Heart left ventricle (tissue), 13 donors: Measurements from ENCODE around the gene ERGIC1.

ENCODE experiments used
- POLR2A ChIP-seq, 2 donors: fragments of 450-650 bp; IDR thresholded peaks; one replicate each; pipeline ENCODE4 v1.6.1; 2017; ENCODE audit warnings: antibody characterized with exemption in 2 of 2, mild to moderate bottlenecking in 2 of 2, moderate library complexity in 2 of 2
- TF ChIP-seq, protein P1 (sequence below), 12 donors: fragments of 200-600 bp; sonication (generic) in 4 of 12; IDR thresholded peaks; one replicate each; pipeline versions ENCODE4 v1.5.0 to v1.8.0; 2018 to 2022; ENCODE audit warnings: antibody characterized with exemption in 12 of 12, mild to moderate bottlenecking in 5 of 12
- donor health status: ischemic (EF 13 %, LVEDD 7.1; RV severe dilation, severe dysfunction).
- donor health status: DM: no; HTN: yes; CAD: no.
- donor health status: DM: no; HTN: no; CAD: no.
- donor health status: ischemic (EF 25% LVEDD 6.9; RV normal size, moderate dysfunction).
- donor health status: ischemic (EF 25% LVEDD 5.7; RV mildly dilated, moderate dysfunction).
- donor health status: ischemic (EF 35%, LVEDD 5.7; RV mildly dilated, moderate dysfunction).
- donor health status: nonischemic (EF 11% LVEDD 7.7; RV severe dilation, severe dysfunction).
- donor health status: DM: yes; HTN: yes; CAD: no.
- donor health status: PGD.
- donor health status: ischemic (EF 29% LVEDD 5.4; RV normal size, mild dysfunction).
- donor health status: nonischemic (EF 23%, LVEDD 6.1; RV moderate dilation, normal function).

DNA sequence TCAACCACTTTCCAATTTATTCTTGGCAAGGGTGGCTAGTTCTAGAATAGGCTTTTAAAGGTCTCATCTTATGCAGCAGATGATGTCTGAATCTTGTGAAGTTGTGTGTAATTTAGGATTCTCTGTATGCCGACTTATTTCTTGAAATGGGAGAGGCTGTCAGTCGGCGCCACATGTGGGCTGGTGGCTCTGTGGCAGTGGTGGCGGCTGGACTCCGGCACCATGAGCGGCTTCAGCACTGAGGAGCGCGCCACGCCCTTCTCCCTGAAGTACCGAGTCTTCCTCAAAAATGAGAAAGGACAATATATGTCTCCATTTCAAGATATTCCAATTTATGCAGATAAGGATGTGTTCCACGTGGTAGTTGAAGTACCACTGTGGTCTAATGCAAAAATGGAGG lies 141.2 kb downstream of the ERGIC1 start:
- TF ChIP-seq, protein P1, sequence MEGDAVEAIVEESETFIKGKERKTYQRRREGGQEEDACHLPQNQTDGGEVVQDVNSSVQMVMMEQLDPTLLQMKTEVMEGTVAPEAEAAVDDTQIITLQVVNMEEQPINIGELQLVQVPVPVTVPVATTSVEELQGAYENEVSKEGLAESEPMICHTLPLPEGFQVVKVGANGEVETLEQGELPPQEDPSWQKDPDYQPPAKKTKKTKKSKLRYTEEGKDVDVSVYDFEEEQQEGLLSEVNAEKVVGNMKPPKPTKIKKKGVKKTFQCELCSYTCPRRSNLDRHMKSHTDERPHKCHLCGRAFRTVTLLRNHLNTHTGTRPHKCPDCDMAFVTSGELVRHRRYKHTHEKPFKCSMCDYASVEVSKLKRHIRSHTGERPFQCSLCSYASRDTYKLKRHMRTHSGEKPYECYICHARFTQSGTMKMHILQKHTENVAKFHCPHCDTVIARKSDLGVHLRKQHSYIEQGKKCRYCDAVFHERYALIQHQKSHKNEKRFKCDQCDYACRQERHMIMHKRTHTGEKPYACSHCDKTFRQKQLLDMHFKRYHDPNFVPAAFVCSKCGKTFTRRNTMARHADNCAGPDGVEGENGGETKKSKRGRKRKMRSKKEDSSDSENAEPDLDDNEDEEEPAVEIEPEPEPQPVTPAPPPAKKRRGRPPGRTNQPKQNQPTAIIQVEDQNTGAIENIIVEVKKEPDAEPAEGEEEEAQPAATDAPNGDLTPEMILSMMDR (IDR thresholded peaks at IDR 0.05): no peak
- no peak for TF ChIP-seq POLR2A (IDR thresholded peaks at IDR 0.05)
